Liver (tissue), 9 donors: ENCODE data around the gene PRIMPOL. TPM values are rescaled to one million over a fixed set of nuclear protein-coding genes. Genes with fewer than 3 reads are reported as not detected.

Source experiments
- DNase-seq: peaks from one replicate; pipeline ENCODE4 v3.0.0-alpha.2; 2017; ENCODE audit warnings: low spot score
- H3K27ac ChIP-seq, 2 donors: one replicate each; pipeline ENCODE4 v1.7.0; 2013; ENCODE audit warnings: inconsistent platforms in 2 of 2, low read length in 2 of 2, control low read depth in 1 of 2, low read depth in 1 of 2, mild to moderate bottlenecking in 1 of 2
- H3K27me3 ChIP-seq, 4 donors: one replicate each; pipeline versions ENCODE4 v1.6.1 to v1.7.0; 2013; ENCODE audit warnings: low read length in 3 of 4, inconsistent platforms in 1 of 4, mild to moderate bottlenecking in 1 of 4, moderate library complexity in 1 of 4; ENCODE audit not compliant: control insufficient read depth in 4 of 4, insufficient read depth in 4 of 4
- H3K36me3 ChIP-seq, 4 donors: one replicate each; pipeline versions ENCODE4 v1.6.1 to v1.7.0; 2013; ENCODE audit warnings: low read length in 3 of 4, mild to moderate bottlenecking in 3 of 4, low read depth in 1 of 4, moderate library complexity in 1 of 4; ENCODE audit not compliant: control insufficient read depth in 4 of 4, insufficient read depth in 3 of 4
- H3K4me1 ChIP-seq, 4 donors: one replicate each; pipeline versions ENCODE4 v1.6.1 to v1.7.0; 2013; ENCODE audit warnings: low read length in 3 of 4, mild to moderate bottlenecking in 3 of 4, moderate library complexity in 1 of 4; ENCODE audit not compliant: control insufficient read depth in 4 of 4, insufficient read depth in 4 of 4
- H3K4me3 ChIP-seq, 3 donors: one replicate each; pipeline versions ENCODE4 v1.6.1 to v1.7.0; 2013; ENCODE audit warnings: low read length in 3 of 3, control low read depth in 1 of 3, low read depth in 1 of 3, mild to moderate bottlenecking in 1 of 3
- H3K9ac ChIP-seq, 2 donors: one replicate each; pipeline ENCODE4 v1.7.0; 2013; ENCODE audit warnings: low read length in 2 of 2, mild to moderate bottlenecking in 2 of 2, moderate library complexity in 2 of 2, control low read depth in 1 of 2, low read depth in 1 of 2
- H3K9me3 ChIP-seq, 4 donors: one replicate each; pipeline versions ENCODE4 v1.6.1 to v1.7.0; 2013; ENCODE audit warnings: low read length in 3 of 4; ENCODE audit not compliant: control insufficient read depth in 4 of 4
- ATF3 ChIP-seq: IDR thresholded peaks from 2 replicates; pipeline ENCODE4 v1.6.1; 2016; ENCODE audit warnings: antibody characterized with exemption
- CTCF ChIP-seq: fragments of 150-350 bp; IDR thresholded peaks from 2 replicates; pipeline ENCODE4 v1.5.1; 2017; ENCODE audit warnings: improper control_type of control experiment, low read depth, low read length; ENCODE audit not compliant: missing input control
- EGR1 ChIP-seq, 2 donors: IDR thresholded peaks; 2 replicates each; pipeline ENCODE4 v1.6.1; 2016 to 2018; ENCODE audit warnings: antibody characterized with exemption in 2 of 2, low read depth in 2 of 2
- FOXA1 ChIP-seq: IDR thresholded peaks from 2 replicates; pipeline ENCODE4 v1.6.1; 2016; ENCODE audit warnings: antibody characterized with exemption
- FOXA2 ChIP-seq: IDR thresholded peaks from 2 replicates; pipeline ENCODE4 v1.6.1; 2016; ENCODE audit warnings: antibody characterized with exemption
- GABPA ChIP-seq, 2 donors: IDR thresholded peaks in 1 of 2; conservative IDR thresholded peaks in 1 of 2; 2 replicates each; pipeline ENCODE4 v1.6.1; 2016; ENCODE audit warnings: antibody characterized with exemption in 2 of 2, mild to moderate bottlenecking in 1 of 2, moderate library complexity in 1 of 2
- HNF4A ChIP-seq, 2 donors: conservative IDR thresholded peaks; 2 replicates each; pipeline ENCODE4 v1.6.1; 2016; ENCODE audit warnings: antibody characterized with exemption in 2 of 2, mild to moderate bottlenecking in 2 of 2
- HNF4G ChIP-seq: IDR thresholded peaks from 2 replicates; pipeline ENCODE4 v1.6.1; 2016; ENCODE audit warnings: antibody characterized with exemption
- JUND ChIP-seq, 2 donors: IDR thresholded peaks; 2 replicates each; pipeline ENCODE4 v1.6.1; 2016; ENCODE audit warnings: antibody characterized with exemption in 2 of 2
- RAD21 ChIP-seq, 2 donors: IDR thresholded peaks; 2 replicates each; pipeline ENCODE4 v1.6.1; 2016; ENCODE audit warnings: antibody characterized with exemption in 2 of 2, mild to moderate bottlenecking in 2 of 2
- SP1 ChIP-seq: IDR thresholded peaks from 2 replicates; pipeline ENCODE4 v1.6.1; 2018; ENCODE audit warnings: antibody characterized with exemption, mild to moderate bottlenecking
- TAF1 ChIP-seq: conservative IDR thresholded peaks from 2 replicates; pipeline ENCODE4 v1.6.1; 2016; ENCODE audit warnings: antibody characterized with exemption, mild to moderate bottlenecking
- YY1 ChIP-seq: IDR thresholded peaks from 2 replicates; pipeline ENCODE4 v1.6.1; 2016; ENCODE audit warnings: antibody characterized with exemption, mild to moderate bottlenecking
- WGBS: extraction: QIAGEN DNeasy Blood & Tissue Kit; methylation state at CpG from one replicate; pipeline ENCODE4 v1.1.7; 2013; 5-methylcytosine and 5-hydroxymethylcytosine counted together
- polyA plus RNA-seq, 2 donors: library from polyadenylated mRNA; stranded (reverse) in 1 of 2; unstranded in 1 of 2; fragments of 200-250 nt in 1 of 2; fragments of >200 nt in 1 of 2; fragmentation: Nextera tagmentation in 1 of 2; extraction: Ambion mirVana in 1 of 2; gene quantifications; one replicate each; pipeline versions ENCODE4 v1.2.1 to v1.2.3, GENCODE V29; 2013 to 2015
- total RNA-seq, 2 donors: library from RNA; depleted of rRNA; stranded (reverse); fragments of >200 nt; gene quantifications; one replicate each; pipeline ENCODE4 v1.2.3, GENCODE V29; 2014
- TF ChIP-seq, protein P1 (sequence below): IDR thresholded peaks from 2 replicates; pipeline ENCODE4 v1.6.1; 2016; ENCODE audit warnings: antibody characterized with exemption
- TF ChIP-seq, protein P2 (sequence below): IDR thresholded peaks from 2 replicates; pipeline ENCODE4 v1.6.1; 2016; ENCODE audit warnings: antibody characterized with exemption, mild to moderate bottlenecking
- TF ChIP-seq, protein P3 (sequence below): IDR thresholded peaks from 2 replicates; pipeline ENCODE4 v1.6.1; 2016; ENCODE audit warnings: antibody characterized with exemption
- donor health status: healthy.
- donor health status: healthy.
- donor health status: healthy.
- donor health status: healthy.
- donor health status: healthy.

PRIMPOL gene
- total and polyA plus RNA-seq, 4 donors: 2.2 to 7.3 (median 5.5) TPM

DNA sequence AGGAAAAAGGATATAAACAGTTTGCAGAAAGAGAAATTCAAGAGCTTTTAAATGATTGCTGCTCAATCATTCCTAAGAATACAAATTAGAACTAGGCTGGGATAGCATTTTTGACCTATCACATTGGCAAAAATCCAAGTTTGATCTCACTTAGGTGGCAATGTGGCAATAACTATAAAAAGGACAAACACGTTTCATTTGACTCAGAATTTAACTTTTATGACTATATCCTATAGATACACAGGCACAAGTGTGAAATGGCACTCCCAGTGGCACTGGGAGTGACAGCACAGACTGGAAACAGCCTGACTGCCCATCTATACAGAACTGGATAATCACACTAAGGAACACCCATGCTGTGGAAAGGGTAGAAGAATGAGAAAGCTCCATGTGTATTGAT, 73.3 kb downstream of the PRIMPOL start:
- H3K27ac ChIP-seq: no peak overlapping the region
- no peak for DNase-seq

DNA sequence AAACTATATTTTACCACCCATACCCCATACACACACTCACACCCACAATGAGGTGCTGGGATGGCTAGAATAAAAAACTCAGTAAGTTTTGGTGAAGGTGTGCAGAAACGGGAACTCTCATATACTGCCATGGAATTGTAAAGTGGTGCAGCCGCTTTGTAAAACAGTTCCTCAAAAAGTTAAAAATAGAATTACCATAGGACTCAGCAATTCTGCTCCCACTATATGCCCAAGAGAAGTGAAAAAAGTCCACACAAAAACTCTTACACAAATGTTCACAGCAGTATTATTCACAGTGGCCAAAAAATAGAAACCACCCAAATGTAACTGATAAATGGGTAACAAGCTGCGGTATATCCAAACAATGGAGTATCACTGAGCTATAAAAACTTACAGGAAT, 77.9 kb downstream of the PRIMPOL start:
- Histone ChIP-seq H3K9ac (no peak overlapping the region), H3K4me1 (no peaks in the 10 kb centered on the region), H3K9me3 (no peaks in the 10 kb centered on the region), H3K27ac (no peak overlapping the region), H3K27me3 (no peaks in the 10 kb centered on the region), H3K4me3 (no peak overlapping the region), H3K36me3 (peaks cover 0 to 1% (median 0%) of the 10 kb centered on the region in 4 donors)
- 93% methylated on average over 3 of the region's 3 CpGs for WGBS
- TF ChIP-seq TAF1 (no peak), SP1 (no peak), ATF3 (no peak), FOXA1 (no peak), EGR1 (IDR thresholded peaks at IDR 0.05; ENCODE audit: low read depth in 2 of 2) (no peak), HNF4G (no peak), GABPA (IDR thresholded peaks at IDR 0.05 in 1 of 2, conservative IDR thresholded peaks at IDR 0.05 in 1 of 2) (no peak), JUND (IDR thresholded peaks at IDR 0.05) (no peak), HNF4A (conservative IDR thresholded peaks at IDR 0.05) (no peak), RAD21 (IDR thresholded peaks at IDR 0.05) (no peak), YY1 (no peak), CTCF (no peak), FOXA2 (no peak)
- TF ChIP-seq, protein P1, sequence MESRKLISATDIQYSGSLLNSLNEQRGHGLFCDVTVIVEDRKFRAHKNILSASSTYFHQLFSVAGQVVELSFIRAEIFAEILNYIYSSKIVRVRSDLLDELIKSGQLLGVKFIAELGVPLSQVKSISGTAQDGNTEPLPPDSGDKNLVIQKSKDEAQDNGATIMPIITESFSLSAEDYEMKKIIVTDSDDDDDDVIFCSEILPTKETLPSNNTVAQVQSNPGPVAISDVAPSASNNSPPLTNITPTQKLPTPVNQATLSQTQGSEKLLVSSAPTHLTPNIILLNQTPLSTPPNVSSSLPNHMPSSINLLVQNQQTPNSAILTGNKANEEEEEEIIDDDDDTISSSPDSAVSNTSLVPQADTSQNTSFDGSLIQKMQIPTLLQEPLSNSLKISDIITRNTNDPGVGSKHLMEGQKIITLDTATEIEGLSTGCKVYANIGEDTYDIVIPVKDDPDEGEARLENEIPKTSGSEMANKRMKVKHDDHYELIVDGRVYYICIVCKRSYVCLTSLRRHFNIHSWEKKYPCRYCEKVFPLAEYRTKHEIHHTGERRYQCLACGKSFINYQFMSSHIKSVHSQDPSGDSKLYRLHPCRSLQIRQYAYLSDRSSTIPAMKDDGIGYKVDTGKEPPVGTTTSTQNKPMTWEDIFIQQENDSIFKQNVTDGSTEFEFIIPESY: no peak
- TF ChIP-seq, protein P2, sequence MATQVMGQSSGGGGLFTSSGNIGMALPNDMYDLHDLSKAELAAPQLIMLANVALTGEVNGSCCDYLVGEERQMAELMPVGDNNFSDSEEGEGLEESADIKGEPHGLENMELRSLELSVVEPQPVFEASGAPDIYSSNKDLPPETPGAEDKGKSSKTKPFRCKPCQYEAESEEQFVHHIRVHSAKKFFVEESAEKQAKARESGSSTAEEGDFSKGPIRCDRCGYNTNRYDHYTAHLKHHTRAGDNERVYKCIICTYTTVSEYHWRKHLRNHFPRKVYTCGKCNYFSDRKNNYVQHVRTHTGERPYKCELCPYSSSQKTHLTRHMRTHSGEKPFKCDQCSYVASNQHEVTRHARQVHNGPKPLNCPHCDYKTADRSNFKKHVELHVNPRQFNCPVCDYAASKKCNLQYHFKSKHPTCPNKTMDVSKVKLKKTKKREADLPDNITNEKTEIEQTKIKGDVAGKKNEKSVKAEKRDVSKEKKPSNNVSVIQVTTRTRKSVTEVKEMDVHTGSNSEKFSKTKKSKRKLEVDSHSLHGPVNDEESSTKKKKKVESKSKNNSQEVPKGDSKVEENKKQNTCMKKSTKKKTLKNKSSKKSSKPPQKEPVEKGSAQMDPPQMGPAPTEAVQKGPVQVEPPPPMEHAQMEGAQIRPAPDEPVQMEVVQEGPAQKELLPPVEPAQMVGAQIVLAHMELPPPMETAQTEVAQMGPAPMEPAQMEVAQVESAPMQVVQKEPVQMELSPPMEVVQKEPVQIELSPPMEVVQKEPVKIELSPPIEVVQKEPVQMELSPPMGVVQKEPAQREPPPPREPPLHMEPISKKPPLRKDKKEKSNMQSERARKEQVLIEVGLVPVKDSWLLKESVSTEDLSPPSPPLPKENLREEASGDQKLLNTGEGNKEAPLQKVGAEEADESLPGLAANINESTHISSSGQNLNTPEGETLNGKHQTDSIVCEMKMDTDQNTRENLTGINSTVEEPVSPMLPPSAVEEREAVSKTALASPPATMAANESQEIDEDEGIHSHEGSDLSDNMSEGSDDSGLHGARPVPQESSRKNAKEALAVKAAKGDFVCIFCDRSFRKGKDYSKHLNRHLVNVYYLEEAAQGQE: no peak
- TF ChIP-seq, protein P3, sequence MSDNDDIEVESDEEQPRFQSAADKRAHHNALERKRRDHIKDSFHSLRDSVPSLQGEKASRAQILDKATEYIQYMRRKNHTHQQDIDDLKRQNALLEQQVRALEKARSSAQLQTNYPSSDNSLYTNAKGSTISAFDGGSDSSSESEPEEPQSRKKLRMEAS: no peak
- DNase-seq: no peak

More for the DNA sequence above, 73.3 kb downstream of the PRIMPOL start:
- Histone ChIP-seq H3K36me3 (peaks cover 0 to 1% (median 0%) of the 10 kb centered on the region in 4 donors), H3K9me3 (peaks cover 0 to 3% (median 0%) of the 10 kb centered on the region in 4 donors), H3K4me3 (no peak overlapping the region), H3K4me1 (no peaks in the 10 kb centered on the region), H3K27me3 (no peaks in the 10 kb centered on the region), H3K9ac (no peak overlapping the region)
- TF ChIP-seq YY1: no peak
- no peak for TF ChIP-seq SP1
- TF ChIP-seq, protein P2: no peak
- no peak for TF ChIP-seq JUND (IDR thresholded peaks at IDR 0.05)
- 35% methylated on average over 1 of the region's 1 CpG for WGBS
